Transverse colon (tissue), 4 donors: Measurements from ENCODE around the gene FBXO15.

Experiments used
- CTCF ChIP-seq, 5 experiments: fragments of 200-600 bp in 3 of 5; fragments of 450-650 bp in 2 of 5; sonication (generic) in 3 of 5; IDR thresholded peaks; 1 replicate in 2 of 5; 2 replicates in 3 of 5; pipeline ENCODE4 v1.5.1; 2016 to 2017; ENCODE audit warnings: antibody characterized with exemption in 5 of 5, inconsistent platforms in 3 of 5, mild to moderate bottlenecking in 2 of 5, moderate library complexity in 1 of 5
- EP300 ChIP-seq: sonication (generic); formaldehyde crosslinking; IDR thresholded peaks from one replicate; pipeline ENCODE4 v1.6.1; 2017; ENCODE audit warnings: antibody characterized with exemption, low read depth
- POLR2A ChIP-seq: fragments of 450-650 bp; IDR thresholded peaks from one replicate; pipeline ENCODE4 v1.6.1; 2016; ENCODE audit warnings: antibody characterized with exemption, mild to moderate bottlenecking, moderate library complexity
- POLR2AphosphoS5 ChIP-seq, 3 donors: sonication (generic); formaldehyde crosslinking; IDR thresholded peaks; one replicate each; pipeline ENCODE4 v1.6.1; 2016; ENCODE audit warnings: antibody characterized with exemption in 3 of 3

- TF ChIP-seq CTCF (IDR thresholded peaks at IDR 0.05) (no peak), POLR2A (no peak), EP300 (no peak), POLR2AphosphoS5 (IDR thresholded peaks at IDR 0.05) (no peak)
These were observed 37.5 kb downstream of the FBXO15 start for GRCh38 chr18:74110149-74110548.
